PC-3 (cell line): Measurements from ENCODE around the gene NSL1. TPM values are rescaled to one million over a fixed set of nuclear protein-coding genes. Genes with fewer than 3 reads are reported as not detected.

Source experiments
- ATAC-seq: fragments of 200-7000 bp; cut with Tn5 transposase; 2 replicates; pipeline ENCODE4 v1.9.1; 2020; ENCODE audit warnings: mild to moderate bottlenecking, moderate library complexity
- BruUV-seq: library from RNA; stranded (reverse); fragments of 400-500 nt; replicated peaks from 2 replicates; lab custom pipeline; 2021; lab: Mats Ljungman, UMichigan
- CTCF ChIA-PET: fragments of 300-600 bp; sonication (Branson Sonifier 250); formaldehyde crosslinking; loops from one replicate; lab custom pipeline; 2022; ENCODE audit warnings: antibody characterized with exemption; lab: Charles Lee
- POLR2A ChIA-PET: fragments of 300-600 bp; sonication (Branson Sonifier 250); formaldehyde crosslinking; loops from one replicate; lab custom pipeline; 2022; ENCODE audit warnings: antibody characterized with exemption; ENCODE audit not compliant: unreplicated experiment; lab: Charles Lee
- DNase-seq: peaks from one replicate; pipeline ENCODE4 v3.0.0-alpha.2; 2015
- H2AFZ ChIP-seq: fragments of 300-600 bp; sonication (generic); 2 replicates; pipeline ENCODE4 v1.6.0; 2016; ENCODE audit warnings: antibody characterized with exemption, low read length
- H3F3A ChIP-seq: fragments of 300-600 bp; sonication (generic); one replicate; pipeline ENCODE4 v1.6.0; 2017; ENCODE audit warnings: antibody characterized with exemption, low read length, control low read depth, mild to moderate bottlenecking; ENCODE audit not compliant: unreplicated experiment
- H3K27ac ChIP-seq: fragments of 300-600 bp; sonication (generic); 2 replicates; pipeline ENCODE4 v1.5.1; 2016; ENCODE audit warnings: mild to moderate bottlenecking, low read length
- H3K27me3 ChIP-seq: fragments of 300-600 bp; sonication (generic); 2 replicates; pipeline ENCODE4 v1.6.1; 2016; ENCODE audit warnings: low read length, mixed read lengths
- H3K36me3 ChIP-seq: fragments of 300-600 bp; sonication (generic); 2 replicates; pipeline ENCODE4 v1.6.1; 2016; ENCODE audit warnings: low read depth, mixed run types, low read length, mixed read lengths
- H3K4me1 ChIP-seq: fragments of 300-600 bp; sonication (generic); 2 replicates; pipeline ENCODE4 v1.5.1; 2016; ENCODE audit warnings: low read length; ENCODE audit not compliant: insufficient read depth
- H3K4me2 ChIP-seq: fragments of 300-600 bp; sonication (generic); 2 replicates; pipeline ENCODE4 v1.6.0; 2016; ENCODE audit warnings: low read length
- H3K4me3 ChIP-seq: fragments of 300-600 bp; sonication (generic); 2 replicates; pipeline ENCODE4 v1.5.1; 2016; ENCODE audit warnings: mild to moderate bottlenecking, low read length, mixed read lengths
- H3K79me2 ChIP-seq: fragments of 300-600 bp; sonication (generic); 2 replicates; pipeline ENCODE4 v1.6.1; 2017; ENCODE audit warnings: low read length, mixed read lengths
- H3K9ac ChIP-seq: fragments of 300-600 bp; sonication (generic); 2 replicates; pipeline ENCODE4 v1.6.0; 2016; ENCODE audit warnings: mild to moderate bottlenecking, low read length
- H3K9me2 ChIP-seq: fragments of 300-600 bp; sonication (generic); replicated peaks from 2 replicates; pipeline ENCODE4 v1.6.1; 2016; ENCODE audit warnings: mixed run types, low read length, mixed read lengths
- H3K9me3 ChIP-seq: fragments of 300-600 bp; sonication (generic); 2 replicates; pipeline ENCODE4 v1.6.1; 2016; ENCODE audit warnings: low read length, mixed read lengths
- H4K20me1 ChIP-seq: fragments of 300-600 bp; sonication (generic); 2 replicates; pipeline ENCODE4 v1.6.1; 2016; ENCODE audit warnings: low read length, mixed read lengths
- EZH2 ChIP-seq: fragments of 300-600 bp; sonication (generic); IDR thresholded peaks from one replicate; pipeline ENCODE4 v1.6.1; 2017; ENCODE audit warnings: antibody characterized with exemption, mild to moderate bottlenecking, low read length; ENCODE audit not compliant: unreplicated experiment
- EZH2phosphoT487 ChIP-seq: fragments of 300-600 bp; sonication (generic); IDR thresholded peaks from 2 replicates; pipeline ENCODE4 v1.6.1; 2018; ENCODE audit warnings: mild to moderate bottlenecking, antibody characterized with exemption, low read length, borderline replicate concordance
- intact Hi-C: fragments of 100-400 bp; cut with micrococcal nuclease; formaldehyde crosslinking; loops from 2 replicates; pipeline ENCODE4 v1.9.0; 2023
- total RNA-seq: library from RNA; depleted of rRNA; stranded (reverse); fragments of >200 nt; gene quantifications from 2 replicates; pipeline ENCODE4 v1.2.3, GENCODE V29; 2014
- TF ChIP-seq, protein P1 (sequence below): fragments of 300-600 bp; sonication (generic); conservative IDR thresholded peaks from 2 replicates; pipeline ENCODE4 v1.5.1; 2017; ENCODE audit warnings: antibody characterized with exemption, low read depth, mild to moderate bottlenecking, low read length

Gene NSL1
- total RNA-seq, 1 experiment from 2014 or later = 56.1 TPM

GRCh38 chr1:212738330-212738729 is 53.2 kb downstream of the NSL1 start:
- Histone ChIP-seq H2AFZ (no peak overlapping the region), H4K20me1 (no peaks in the 10 kb centered on the region), H3K9ac (no peak overlapping the region), H3K27me3 (no peaks in the 10 kb centered on the region), H3K4me2 (no peak overlapping the region), H3K4me1 (no peaks in the 10 kb centered on the region), H3K9me3 (no peaks in the 10 kb centered on the region), H3F3A (no peaks in the 10 kb centered on the region), H3K36me3 (0 out of 2 replicates have a peak, but pooled peaks cover 5% of the 10 kb centered on the region), H3K9me2 (no peaks in the 10 kb centered on the region), H3K79me2 (no peaks in the 10 kb centered on the region), H3K4me3 (no peak overlapping the region), H3K27ac (no peak overlapping the region)
- POLR2A ChIA-PET = no interaction called here
- BruUV-seq = no TSS peak
- ATAC-seq (no peak), DNase-seq (no peak)
- CTCF ChIA-PET = no interaction called here
- intact Hi-C loops = no loop called here
- TF ChIP-seq, protein P1, sequence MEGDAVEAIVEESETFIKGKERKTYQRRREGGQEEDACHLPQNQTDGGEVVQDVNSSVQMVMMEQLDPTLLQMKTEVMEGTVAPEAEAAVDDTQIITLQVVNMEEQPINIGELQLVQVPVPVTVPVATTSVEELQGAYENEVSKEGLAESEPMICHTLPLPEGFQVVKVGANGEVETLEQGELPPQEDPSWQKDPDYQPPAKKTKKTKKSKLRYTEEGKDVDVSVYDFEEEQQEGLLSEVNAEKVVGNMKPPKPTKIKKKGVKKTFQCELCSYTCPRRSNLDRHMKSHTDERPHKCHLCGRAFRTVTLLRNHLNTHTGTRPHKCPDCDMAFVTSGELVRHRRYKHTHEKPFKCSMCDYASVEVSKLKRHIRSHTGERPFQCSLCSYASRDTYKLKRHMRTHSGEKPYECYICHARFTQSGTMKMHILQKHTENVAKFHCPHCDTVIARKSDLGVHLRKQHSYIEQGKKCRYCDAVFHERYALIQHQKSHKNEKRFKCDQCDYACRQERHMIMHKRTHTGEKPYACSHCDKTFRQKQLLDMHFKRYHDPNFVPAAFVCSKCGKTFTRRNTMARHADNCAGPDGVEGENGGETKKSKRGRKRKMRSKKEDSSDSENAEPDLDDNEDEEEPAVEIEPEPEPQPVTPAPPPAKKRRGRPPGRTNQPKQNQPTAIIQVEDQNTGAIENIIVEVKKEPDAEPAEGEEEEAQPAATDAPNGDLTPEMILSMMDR = no peak
- TF ChIP-seq EZH2phosphoT487 = no peak
- TF ChIP-seq EZH2 = no peak

GRCh38 chr1:212737559-212737958 is 54.0 kb downstream of the NSL1 start:
- BruUV-seq = no TSS peak
- intact Hi-C loops = no loop called here
- no peak overlapping the region for H3K4me3 ChIP-seq
- H3K9me3 ChIP-seq = no peaks in the 10 kb centered on the region
- DNase-seq (no peak), ATAC-seq (no peak)
- no peak overlapping the region for H3K27ac ChIP-seq
- no peaks in the 10 kb centered on the region for H3K9me2 ChIP-seq
- H3K4me1 ChIP-seq = no peaks in the 10 kb centered on the region
- ChIA-PET POLR2A (interaction anchor here (0.6 kb wide), 1 partner anchor 318 kb away, joined by 3 read pairs; no protein-coding TSS in a partner anchor), CTCF (no interaction called here)
- no peaks in the 10 kb centered on the region for H3K79me2 ChIP-seq
- H4K20me1 ChIP-seq = no peaks in the 10 kb centered on the region
- TF ChIP-seq EZH2 (no peak), EZH2phosphoT487 (no peak)
- TF ChIP-seq, protein P1 = no peak
- H3K9ac ChIP-seq = no peak overlapping the region
- no peak overlapping the region for H3K4me2 ChIP-seq
- no peak overlapping the region for H2AFZ ChIP-seq
- H3K36me3 ChIP-seq = 0 out of 2 replicates have a peak, but pooled peaks cover 5% of the 10 kb centered on the region
- H3K27me3 ChIP-seq = no peaks in the 10 kb centered on the region
- no peaks in the 10 kb centered on the region for H3F3A ChIP-seq

- no peaks in the 10 kb centered on the region for H3K36me3 ChIP-seq
- H3K9me3 ChIP-seq = no peaks in the 10 kb centered on the region
- no TSS peak for BruUV-seq
- H3K4me3 ChIP-seq = no peak overlapping the region
- no peak for TF ChIP-seq EZH2
- no peak for TF ChIP-seq EZH2phosphoT487
- TF ChIP-seq, protein P1 = no peak
- H4K20me1 ChIP-seq = no peaks in the 10 kb centered on the region
- intact Hi-C loops = no loop called here
- no peaks in the 10 kb centered on the region for H3K4me1 ChIP-seq
- H3K79me2 ChIP-seq = no peaks in the 10 kb centered on the region
- ATAC-seq (no peak), DNase-seq (no peak)
- ChIA-PET POLR2A (no interaction called here), CTCF (no interaction called here)
- no peaks in the 10 kb centered on the region for H3K9me2 ChIP-seq
- H3K4me2 ChIP-seq = no peak overlapping the region
- no peak overlapping the region for H2AFZ ChIP-seq
- H3K27ac ChIP-seq = no peak overlapping the region
- H3K9ac ChIP-seq = no peak overlapping the region
- H3K27me3 ChIP-seq = no peaks in the 10 kb centered on the region
- H3F3A ChIP-seq = no peaks in the 10 kb centered on the region
These were observed 58.5 kb downstream of the NSL1 start for GRCh38 chr1:212733109-212733508.
